Hepatocyte (in vitro differentiated cells): ENCODE results near the gene ANKFN1.

Experiments
- CTCF ChIP-seq: fragments of 200-600 bp; sonication (generic); IDR thresholded peaks from 2 replicates; pipeline ENCODE4 v1.5.1; 2016; ENCODE audit warnings: antibody characterized with exemption, mild to moderate bottlenecking; ENCODE audit not compliant: poor library complexity
- EZH2 ChIP-seq: fragments of 200-600 bp; sonication (generic); IDR thresholded peaks from 2 replicates; pipeline ENCODE4 v1.6.1; 2016; ENCODE audit warnings: antibody characterized with exemption, mild to moderate bottlenecking, borderline replicate concordance

- TF ChIP-seq CTCF (no peak), EZH2 (no peak)
Observed at GRCh38 chr17:56545930-56546329, 392.7 kb downstream of the ANKFN1 start.
